ENCODE data around the gene CHERP. TPM values are rescaled to one million over a fixed set of nuclear protein-coding genes. Genes with fewer than 3 reads are reported as not detected.

CHERP gene
- total RNA-seq, 4 donors from 2014 or later, result 13.3 to 35.6 (median 18.9) TPM

DNA sequence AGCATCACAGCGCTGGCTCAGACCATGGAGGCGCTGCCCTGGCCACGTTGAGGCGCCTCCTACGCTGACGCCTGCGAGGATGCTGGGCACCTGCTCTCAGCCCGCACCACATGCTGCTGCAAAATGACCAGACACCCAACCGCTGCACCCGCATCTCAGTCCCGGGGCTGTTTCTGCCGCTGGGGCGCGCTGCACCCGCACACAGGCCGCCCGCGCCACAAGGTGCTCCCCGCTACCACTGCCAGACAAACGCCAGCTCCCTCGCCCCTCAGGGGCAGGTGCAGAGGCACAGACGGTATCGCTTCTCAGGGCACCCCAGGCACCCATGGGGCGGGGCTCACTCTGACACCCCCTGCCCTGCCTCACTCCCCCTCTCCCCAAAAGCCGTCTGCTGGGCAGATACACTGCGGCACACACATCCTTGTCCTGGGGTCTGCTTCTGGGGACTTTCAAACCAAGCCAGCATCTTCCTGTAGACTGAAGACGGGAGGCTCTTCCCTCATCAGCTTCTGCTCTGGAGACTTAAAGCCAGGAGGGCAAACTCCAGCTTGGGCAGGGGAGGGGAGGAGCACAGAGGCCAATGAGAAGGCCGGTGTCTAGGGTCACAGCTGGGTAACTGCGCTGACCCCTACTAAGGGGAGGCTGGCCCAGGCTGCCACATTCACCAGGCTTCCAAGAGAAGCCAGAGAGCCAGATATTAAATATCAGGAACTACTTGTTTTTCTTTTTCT is 16.3 kb downstream of the CHERP start:
- peak in 1 of 2 donors; percentile 44 for DNase-seq (ENCODE audit: low spot score in 2 of 2)
- Histone ChIP-seq H3K4me3 (no peak overlapping the region), H3K9me3 (no peaks in the 10 kb centered on the region), H3K27ac (peak overlapping the region; percentile 16), H3K4me1 (no peaks in the 10 kb centered on the region), H3K36me3 (peaks cover 100% of the 10 kb centered on the region), H3K27me3 (no peaks in the 10 kb centered on the region)
- WGBS, result 97% methylated on average over 18 of the region's 29 CpGs
- TF ChIP-seq POLR2AphosphoS5 (IDR thresholded peaks at IDR 0.05), result no peak
- TF ChIP-seq POLR2A (IDR thresholded peaks at IDR 0.05), result no peak
- TF ChIP-seq, protein P1, sequence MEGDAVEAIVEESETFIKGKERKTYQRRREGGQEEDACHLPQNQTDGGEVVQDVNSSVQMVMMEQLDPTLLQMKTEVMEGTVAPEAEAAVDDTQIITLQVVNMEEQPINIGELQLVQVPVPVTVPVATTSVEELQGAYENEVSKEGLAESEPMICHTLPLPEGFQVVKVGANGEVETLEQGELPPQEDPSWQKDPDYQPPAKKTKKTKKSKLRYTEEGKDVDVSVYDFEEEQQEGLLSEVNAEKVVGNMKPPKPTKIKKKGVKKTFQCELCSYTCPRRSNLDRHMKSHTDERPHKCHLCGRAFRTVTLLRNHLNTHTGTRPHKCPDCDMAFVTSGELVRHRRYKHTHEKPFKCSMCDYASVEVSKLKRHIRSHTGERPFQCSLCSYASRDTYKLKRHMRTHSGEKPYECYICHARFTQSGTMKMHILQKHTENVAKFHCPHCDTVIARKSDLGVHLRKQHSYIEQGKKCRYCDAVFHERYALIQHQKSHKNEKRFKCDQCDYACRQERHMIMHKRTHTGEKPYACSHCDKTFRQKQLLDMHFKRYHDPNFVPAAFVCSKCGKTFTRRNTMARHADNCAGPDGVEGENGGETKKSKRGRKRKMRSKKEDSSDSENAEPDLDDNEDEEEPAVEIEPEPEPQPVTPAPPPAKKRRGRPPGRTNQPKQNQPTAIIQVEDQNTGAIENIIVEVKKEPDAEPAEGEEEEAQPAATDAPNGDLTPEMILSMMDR (IDR thresholded peaks at IDR 0.05), result no peak
- no peak for TF ChIP-seq EP300 (IDR thresholded peaks at IDR 0.05)

DNA sequence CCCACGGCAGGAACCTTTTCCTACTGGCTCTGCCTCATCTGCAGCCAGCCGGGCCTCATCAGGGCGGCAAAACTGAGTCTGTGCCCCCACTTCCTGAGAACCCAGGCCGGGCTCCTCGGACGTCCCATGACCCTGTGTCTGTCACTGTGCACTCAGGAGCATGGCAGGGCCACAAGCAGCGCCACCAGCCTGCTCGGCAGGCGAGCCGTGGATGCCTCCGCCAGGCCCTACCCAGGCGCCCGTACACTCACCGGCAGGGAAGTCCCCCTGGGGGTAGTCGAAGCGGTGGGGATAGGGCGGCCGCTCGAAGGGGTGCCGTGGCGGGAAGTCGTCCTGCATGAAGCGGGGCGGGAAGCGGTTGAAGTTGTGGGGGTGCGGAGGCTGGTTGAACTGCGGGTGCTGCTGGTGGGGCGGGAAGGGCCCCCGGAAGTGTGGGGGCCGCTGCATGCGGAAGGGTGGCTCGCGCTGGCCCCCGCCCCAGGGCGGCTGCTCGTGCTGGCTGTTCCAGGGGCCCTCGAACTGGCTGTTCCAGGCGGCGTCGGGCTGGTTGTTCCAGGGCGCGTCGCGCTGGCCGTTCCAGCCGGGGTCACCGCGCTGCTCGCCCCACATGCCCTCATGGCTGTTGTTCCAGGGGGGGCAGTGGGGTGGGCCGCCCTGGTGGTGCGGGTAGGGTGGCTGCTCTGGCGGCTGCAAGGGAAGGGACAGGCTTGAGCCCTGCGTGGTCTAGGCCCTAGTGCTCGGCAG is 17.1 kb downstream of the CHERP start:
- H3K36me3 ChIP-seq, result peaks cover 100% of the 10 kb centered on the region
- peak in 1 of 2 donors; percentile 59 for DNase-seq (ENCODE audit: low spot score in 2 of 2)
- H3K27ac ChIP-seq, result no peak overlapping the region
- no peaks in the 10 kb centered on the region for H3K9me3 ChIP-seq
- no peak for TF ChIP-seq POLR2AphosphoS5 (IDR thresholded peaks at IDR 0.05)
- no peak for TF ChIP-seq POLR2A (IDR thresholded peaks at IDR 0.05)
- no peak for TF ChIP-seq EP300 (IDR thresholded peaks at IDR 0.05)
- TF ChIP-seq, protein P1 (IDR thresholded peaks at IDR 0.05), result no peak
- no peaks in the 10 kb centered on the region for H3K4me1 ChIP-seq
- 96% methylated on average over 45 of the region's 54 CpGs for WGBS
- H3K27me3 ChIP-seq, result no peaks in the 10 kb centered on the region
- no peak overlapping the region for H3K4me3 ChIP-seq

DNA sequence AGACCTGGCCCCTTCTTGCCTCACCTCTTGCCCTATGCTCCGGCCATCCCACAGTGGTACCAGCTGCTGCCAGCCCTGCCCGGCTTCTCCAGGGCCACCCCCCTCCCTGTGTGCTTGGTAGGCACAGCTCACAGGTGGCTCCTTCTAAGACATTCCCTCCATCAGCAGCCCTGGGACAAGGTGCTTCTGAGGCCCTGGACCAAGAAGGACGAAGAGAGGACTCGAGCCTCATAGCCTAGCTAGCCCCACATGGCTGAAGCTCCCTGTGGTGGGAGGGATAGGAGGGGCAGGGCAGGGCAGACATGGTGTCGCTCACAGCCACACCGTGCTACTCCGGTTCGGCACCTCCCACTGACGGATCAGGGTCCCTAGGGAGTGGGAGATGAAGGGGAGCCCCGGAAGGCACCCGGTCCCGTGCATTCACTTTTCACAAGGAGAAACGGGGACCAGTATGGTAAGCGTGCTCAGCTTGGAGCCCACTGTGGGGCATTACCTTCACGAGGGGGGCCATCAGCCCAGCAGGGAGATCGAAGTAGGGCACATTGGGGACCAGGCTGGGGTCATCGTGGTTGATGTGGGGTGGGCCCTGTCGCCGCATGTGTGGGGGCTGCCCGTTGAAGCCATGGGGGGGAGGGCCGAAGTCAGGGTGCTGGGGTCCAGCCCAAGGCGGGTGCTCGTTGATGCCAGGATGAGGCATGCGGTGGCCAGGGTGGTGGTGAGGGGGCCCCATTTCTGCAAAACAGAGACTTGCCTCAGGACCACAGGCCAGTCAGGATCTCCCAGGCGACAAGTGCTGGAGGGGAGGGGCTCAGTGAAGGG is 19.5 kb downstream of the CHERP start:
- no peak overlapping the region for H3K27ac ChIP-seq
- H3K4me3 ChIP-seq, result no peak overlapping the region
- H3K36me3 ChIP-seq, result peaks cover 100% of the 10 kb centered on the region
- 94% methylated on average over 18 of the region's 25 CpGs for WGBS
- TF ChIP-seq POLR2A (IDR thresholded peaks at IDR 0.05) (no peak), POLR2AphosphoS5 (IDR thresholded peaks at IDR 0.05) (no peak)
- no peaks in the 10 kb centered on the region for H3K27me3 ChIP-seq
- H3K9me3 ChIP-seq, result no peaks in the 10 kb centered on the region
- no peaks in the 10 kb centered on the region for H3K4me1 ChIP-seq
- peak in 1 of 2 donors; percentile 50 for DNase-seq (ENCODE audit: low spot score in 2 of 2)

DNA sequence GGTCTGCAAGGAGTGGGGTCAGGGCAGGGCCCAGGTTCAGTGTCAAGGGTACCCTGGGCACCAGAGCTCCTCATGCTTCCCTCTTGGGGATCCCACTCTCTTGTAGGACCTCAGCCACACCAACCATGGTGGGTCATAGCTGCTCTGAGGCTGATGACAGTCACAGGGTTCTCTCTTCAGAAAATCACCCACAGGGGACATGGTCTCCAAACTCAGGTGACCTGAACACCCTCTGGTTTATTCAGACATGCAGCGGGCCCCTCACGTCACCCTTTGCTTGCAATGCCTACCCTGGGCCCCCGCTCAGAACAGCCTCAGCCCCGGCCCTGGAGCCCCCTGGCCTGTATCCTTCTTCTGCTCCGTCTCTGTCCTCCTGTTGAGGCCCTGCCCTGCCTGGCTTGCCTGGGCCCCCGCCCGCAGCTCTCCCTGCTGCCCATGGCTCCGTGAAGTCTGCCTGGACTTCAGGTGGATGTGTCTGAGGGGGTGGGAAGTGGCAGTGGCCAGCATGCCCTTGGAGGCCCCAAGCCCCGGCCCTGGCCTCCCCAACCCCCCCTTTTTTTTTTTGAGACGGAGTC is 20.4 kb downstream of the CHERP start:
- 98% methylated on average over 8 of the region's 10 CpGs for WGBS
- H3K4me3 ChIP-seq, result no peak overlapping the region
- peak in 1 of 2 donors; percentile 49 for DNase-seq (ENCODE audit: low spot score in 2 of 2)
- TF ChIP-seq POLR2A (IDR thresholded peaks at IDR 0.05), result no peak
- TF ChIP-seq, protein P1 (IDR thresholded peaks at IDR 0.05), result no peak
- H3K36me3 ChIP-seq, result peaks cover 100% of the 10 kb centered on the region
- no peak overlapping the region for H3K27ac ChIP-seq
- H3K4me1 ChIP-seq, result no peaks in the 10 kb centered on the region
- no peaks in the 10 kb centered on the region for H3K27me3 ChIP-seq
- no peaks in the 10 kb centered on the region for H3K9me3 ChIP-seq

DNA sequence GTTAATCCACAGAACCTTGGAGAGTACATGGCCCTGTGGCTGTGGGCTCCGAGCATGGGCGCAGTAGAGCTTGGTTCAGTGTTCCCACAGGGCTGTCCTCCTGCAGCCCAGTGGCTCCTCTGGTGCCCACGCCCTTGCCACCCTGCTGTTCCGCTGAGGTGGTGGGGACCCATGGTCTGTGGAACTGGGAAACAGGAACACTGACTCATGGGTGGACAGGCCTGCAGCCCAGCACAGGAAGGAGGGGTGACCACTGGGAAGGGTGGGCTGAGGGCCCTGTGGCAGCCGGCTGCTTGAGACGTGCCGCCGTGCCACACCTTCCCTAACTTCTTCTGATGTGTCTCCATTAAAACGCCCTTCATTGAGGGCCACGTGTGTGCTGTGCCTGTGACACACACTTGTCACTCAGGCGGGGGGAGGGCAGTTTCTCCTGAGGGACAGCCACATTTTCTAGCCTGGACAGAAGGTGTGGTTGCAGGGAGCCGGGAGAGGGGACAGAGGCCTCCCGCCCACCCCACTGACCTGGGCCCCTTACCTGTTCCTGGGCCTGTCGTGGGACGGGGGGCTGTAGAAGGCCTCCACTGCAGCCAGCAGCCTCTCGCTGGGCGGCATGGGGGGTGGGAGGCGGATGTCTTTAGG is 21.1 kb downstream of the CHERP start:
- H3K9me3 ChIP-seq, result no peaks in the 10 kb centered on the region
- DNase-seq (ENCODE audit: low spot score in 2 of 2), result no peak
- H3K4me3 ChIP-seq, result no peak overlapping the region
- 86% methylated on average over 11 of the region's 18 CpGs for WGBS
- TF ChIP-seq POLR2A (IDR thresholded peaks at IDR 0.05), result no peak
- TF ChIP-seq, protein P1 (IDR thresholded peaks at IDR 0.05), result no peak
- no peak for TF ChIP-seq EP300 (IDR thresholded peaks at IDR 0.05)
- H3K27ac ChIP-seq, result no peak overlapping the region
- no peaks in the 10 kb centered on the region for H3K4me1 ChIP-seq
- H3K27me3 ChIP-seq, result no peaks in the 10 kb centered on the region
- H3K36me3 ChIP-seq, result peaks cover 99% of the 10 kb centered on the region
